IPS-20b (cell line): ENCODE results near the gene CPT2.

ENCODE experiments used
- H3K27ac ChIP-seq: one replicate; pipeline ENCODE4 v1.5.1; 2013; ENCODE audit warnings: low read length
- H3K27me3 ChIP-seq: 2 replicates; pipeline ENCODE4 v1.6.1; 2013; ENCODE audit warnings: mild to moderate bottlenecking, low read length, inconsistent platforms; ENCODE audit not compliant: insufficient read depth
- H3K36me3 ChIP-seq: 2 replicates; pipeline ENCODE4 v1.6.1; 2013; ENCODE audit warnings: low read depth, mild to moderate bottlenecking, inconsistent platforms, low read length, moderate library complexity; ENCODE audit not compliant: insufficient read depth
- H3K4me1 ChIP-seq: 2 replicates; pipeline ENCODE4 v1.6.1; 2013; ENCODE audit warnings: mild to moderate bottlenecking, control low read depth, inconsistent platforms, low read length, moderate library complexity; ENCODE audit not compliant: insufficient read depth
- H3K4me3 ChIP-seq: 2 replicates; pipeline ENCODE4 v1.5.1; 2013; ENCODE audit warnings: mild to moderate bottlenecking, low read length, inconsistent platforms
- H3K9ac ChIP-seq: 2 replicates; pipeline ENCODE4 v1.6.1; 2013; ENCODE audit warnings: low read depth, mild to moderate bottlenecking, inconsistent platforms, low read length, moderate library complexity
- H3K9me3 ChIP-seq: 2 replicates; pipeline ENCODE4 v1.6.1; 2013; ENCODE audit warnings: mild to moderate bottlenecking, low read depth, low read length, inconsistent platforms; ENCODE audit not compliant: insufficient read depth

CPT2 gene

DNA sequence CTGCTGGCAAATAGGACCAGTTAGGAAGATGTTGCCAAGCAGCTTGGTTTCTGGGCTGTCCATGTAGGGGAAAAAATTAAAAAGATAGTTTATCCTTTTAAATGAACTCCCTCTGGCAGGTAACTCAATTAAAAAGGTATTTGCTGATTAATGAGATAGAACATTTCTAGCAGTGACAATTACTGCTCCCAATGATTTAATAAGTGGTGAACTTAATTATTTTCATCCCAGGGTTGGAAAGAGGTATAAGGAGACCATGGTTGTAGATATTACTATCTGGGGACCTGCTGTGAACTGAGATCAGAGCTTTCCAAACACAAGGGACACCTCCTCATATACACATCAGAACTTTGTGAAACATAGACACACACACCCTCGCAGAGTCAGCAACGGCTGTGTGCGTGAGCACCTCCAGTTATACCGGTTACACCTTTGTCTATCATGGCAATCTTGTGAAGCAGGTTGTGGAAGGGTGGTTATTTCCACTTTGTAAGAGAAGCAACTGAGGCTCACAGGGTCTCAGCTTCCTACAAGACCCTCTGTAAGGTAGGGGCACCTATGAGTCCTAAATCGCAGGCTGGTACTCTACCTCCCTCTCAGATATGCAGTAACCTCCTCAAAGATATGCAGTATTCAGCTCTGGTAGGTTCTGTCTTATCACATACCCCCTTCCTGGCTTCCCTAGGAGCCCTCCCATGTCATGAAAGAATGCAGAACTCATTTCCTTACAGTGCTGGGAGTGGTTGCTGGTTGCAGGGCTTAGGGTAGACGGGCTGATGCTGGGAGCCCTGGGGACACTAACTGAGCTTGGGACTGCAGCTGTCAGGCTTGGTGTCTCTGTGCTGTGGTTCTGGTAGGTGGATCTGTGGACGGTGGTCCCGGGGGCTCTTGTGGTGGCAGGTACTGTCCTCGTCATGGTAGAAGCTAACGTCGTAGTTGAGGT is 60.2 kb downstream of the CPT2 start:
- H3K27ac ChIP-seq: no peak overlapping the region

DNA sequence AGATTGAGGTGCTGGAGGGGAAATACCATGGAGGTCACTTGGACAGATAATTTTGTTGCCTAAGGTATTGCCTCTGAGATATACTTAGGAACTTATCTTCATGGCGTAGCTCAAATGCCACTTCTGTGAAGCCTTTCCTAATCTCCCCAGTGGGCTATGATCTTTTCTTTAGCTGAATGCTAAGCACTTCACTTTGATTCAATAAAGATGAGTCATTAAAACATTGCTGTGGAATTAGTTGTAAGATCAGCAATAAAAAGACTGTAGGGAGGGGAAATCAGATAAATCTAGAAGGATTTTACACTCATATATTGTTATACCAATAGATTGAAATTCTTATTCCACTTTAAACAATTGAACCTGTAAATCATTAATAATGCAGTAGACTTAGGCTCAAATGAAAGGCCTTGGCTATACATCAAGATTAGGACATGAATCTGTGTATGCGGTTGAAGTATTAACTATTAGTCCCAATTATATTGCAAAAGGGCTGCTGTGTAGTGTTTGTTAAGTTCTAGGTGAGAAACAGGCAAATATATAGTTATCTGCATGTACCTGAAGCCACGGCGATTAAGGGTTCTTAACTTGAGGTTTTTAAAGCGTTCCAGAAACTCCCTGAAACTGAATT is 60.9 kb downstream of the CPT2 start:
- Histone ChIP-seq H3K4me1 (no peaks in the 10 kb centered on the region), H3K27me3 (no peaks in the 10 kb centered on the region), H3K4me3 (no peak overlapping the region), H3K36me3 (peaks cover 98% of the 10 kb centered on the region), H3K27ac (no peak overlapping the region), H3K9me3 (no peaks in the 10 kb centered on the region), H3K9ac (no peak overlapping the region)

More for the DNA sequence above, 60.2 kb downstream of the CPT2 start:
- peaks cover 97% of the 10 kb centered on the region for H3K36me3 ChIP-seq
- H3K4me3 ChIP-seq: no peak overlapping the region
- no peaks in the 10 kb centered on the region for H3K9me3 ChIP-seq
- H3K27me3 ChIP-seq: no peaks in the 10 kb centered on the region
- no peak overlapping the region for H3K9ac ChIP-seq
- H3K4me1 ChIP-seq: no peaks in the 10 kb centered on the region

DNA sequence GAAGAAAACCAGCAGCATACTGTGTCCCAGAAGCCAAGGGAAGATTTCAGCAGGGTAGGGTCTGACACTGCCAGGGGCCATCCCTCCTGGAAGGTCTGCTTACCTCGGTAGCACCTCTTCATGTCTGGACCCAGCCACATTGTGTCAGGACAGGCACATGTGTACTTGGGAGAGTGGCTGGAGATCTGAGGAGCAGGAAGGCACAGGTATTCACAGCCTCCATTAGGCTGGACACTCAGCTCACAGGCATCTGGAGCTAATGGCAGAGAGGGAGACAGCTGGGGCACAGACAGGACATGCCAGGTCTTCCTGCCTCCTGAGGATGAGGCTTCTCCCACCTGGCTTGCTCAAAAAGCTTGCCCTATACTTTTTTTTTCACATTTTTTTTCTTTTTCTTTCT is 61.6 kb downstream of the CPT2 start:
- Histone ChIP-seq H3K27ac (no peak overlapping the region), H3K4me1 (no peaks in the 10 kb centered on the region), H3K9me3 (no peaks in the 10 kb centered on the region), H3K36me3 (peaks cover 100% of the 10 kb centered on the region), H3K27me3 (no peaks in the 10 kb centered on the region), H3K9ac (no peak overlapping the region), H3K4me3 (no peak overlapping the region)

DNA sequence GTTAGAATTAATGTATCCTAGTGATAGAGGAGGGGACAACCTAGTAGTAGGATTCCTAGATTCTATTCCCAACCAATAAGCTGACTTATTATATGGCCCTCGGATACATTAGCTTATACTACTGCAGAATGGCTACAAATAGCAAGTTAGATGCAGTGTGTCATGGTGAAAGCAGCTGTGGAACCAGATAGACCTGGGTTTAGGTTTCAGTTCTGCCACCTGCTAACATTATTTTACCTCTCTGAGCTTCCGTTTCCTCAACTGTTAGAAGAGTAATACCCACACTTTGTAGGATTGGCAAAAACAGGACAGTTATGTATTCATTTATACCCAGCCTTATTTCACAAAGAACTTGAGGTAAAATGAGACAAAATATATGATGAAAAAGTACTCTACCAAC is 63.3 kb downstream of the CPT2 start:
- H3K9ac ChIP-seq: no peak overlapping the region
- H3K27me3 ChIP-seq: no peaks in the 10 kb centered on the region
- no peaks in the 10 kb centered on the region for H3K4me1 ChIP-seq
- H3K27ac ChIP-seq: no peak overlapping the region
- H3K9me3 ChIP-seq: no peaks in the 10 kb centered on the region
- peaks cover 100% of the 10 kb centered on the region for H3K36me3 ChIP-seq
- no peak overlapping the region for H3K4me3 ChIP-seq

DNA sequence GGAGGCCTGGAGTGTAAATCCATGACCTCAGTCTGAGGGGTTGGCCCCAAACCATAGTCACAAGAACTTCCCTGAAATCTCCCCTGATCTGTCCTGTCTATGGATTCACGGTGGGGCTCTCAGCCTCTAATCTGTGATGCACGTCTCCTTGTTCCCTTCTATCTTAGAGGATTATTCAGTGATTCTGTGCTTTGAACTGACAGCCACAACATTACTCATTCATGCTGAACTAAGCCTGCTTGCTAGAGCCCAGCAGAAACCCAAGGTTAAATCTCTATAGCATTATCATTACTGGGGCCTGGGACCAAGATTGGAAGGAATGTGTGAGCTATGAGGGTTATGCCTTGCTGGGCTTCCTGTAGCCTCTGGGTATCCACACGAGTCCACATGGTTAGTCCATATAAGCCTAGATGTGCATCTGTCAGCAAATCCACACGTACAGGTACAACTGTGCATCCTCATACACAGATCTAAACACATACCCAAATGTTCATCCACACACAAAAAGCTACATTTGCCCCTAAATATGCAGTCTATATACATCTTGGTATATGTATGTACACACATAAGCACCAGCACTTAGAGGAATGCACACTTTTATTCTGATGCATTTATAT is 64.1 kb downstream of the CPT2 start:
- peaks cover 100% of the 10 kb centered on the region for H3K36me3 ChIP-seq
- no peak overlapping the region for H3K4me3 ChIP-seq
- no peaks in the 10 kb centered on the region for H3K27me3 ChIP-seq
- no peaks in the 10 kb centered on the region for H3K9me3 ChIP-seq
- no peak overlapping the region for H3K27ac ChIP-seq
- H3K9ac ChIP-seq: no peak overlapping the region
- H3K4me1 ChIP-seq: no peaks in the 10 kb centered on the region

DNA sequence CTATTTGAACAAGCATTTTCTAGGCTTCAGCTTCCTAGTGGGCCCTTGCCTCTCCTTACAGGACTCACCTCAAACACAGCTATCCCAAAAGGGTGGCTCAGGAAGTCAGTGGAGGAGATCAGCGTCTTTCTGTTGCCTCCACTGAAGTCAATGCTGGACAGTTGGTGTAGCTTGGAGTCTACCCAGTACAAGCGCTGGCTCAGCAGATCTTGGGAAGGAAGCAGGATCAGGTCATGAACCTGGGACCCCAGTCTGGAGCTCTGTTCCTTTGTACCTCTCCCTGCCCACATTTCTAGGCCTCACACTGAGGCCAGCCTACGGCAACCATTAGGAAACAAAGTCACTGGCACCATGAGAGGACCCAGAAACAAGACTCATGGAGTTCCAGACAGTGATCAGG is 65.4 kb downstream of the CPT2 start:
- Histone ChIP-seq H3K27ac (no peak overlapping the region), H3K27me3 (no peaks in the 10 kb centered on the region), H3K4me3 (no peak overlapping the region), H3K9ac (no peak overlapping the region), H3K4me1 (no peaks in the 10 kb centered on the region), H3K36me3 (peaks cover 100% of the 10 kb centered on the region), H3K9me3 (no peaks in the 10 kb centered on the region)
